GM21528 (cell line): ENCODE measurements around the gene SNRPA.
"Not testable (repeated sequence)": the region's sequence is repeated elsewhere in the genome, so short reads cannot be mapped to it uniquely, and the experiment has no call there.

ENCODE experiments used
- ATAC-seq: cut with Tn5 transposase; IDR thresholded peaks from one replicate; pipeline ENCODE4 v1.9.1; 2021; ENCODE audit warnings: mild to moderate bottlenecking, moderate library complexity; ENCODE audit not compliant: unreplicated experiment, low FRiP score

Gene SNRPA

GRCh38 chr19:40775632-40776022 is 24.6 kb downstream of the SNRPA start:
- ATAC-seq = no peak

GRCh38 chr19:40776364-40776763 is 25.4 kb downstream of the SNRPA start:
- no peak for ATAC-seq

- peak; percentile 67 for ATAC-seq
These were observed 26.1 kb downstream of the SNRPA start for GRCh38 chr19:40776932-40777644.

- no peak for ATAC-seq
These were observed 26.6 kb downstream of the SNRPA start for GRCh38 chr19:40777645-40777936.

- ATAC-seq = peak; percentile 54
These were observed 27.1 kb downstream of the SNRPA start, which contains the start of gene RAB4B for GRCh38 chr19:40777937-40778705. RAB4B (plus strand) TSS chr19:40778247; CDS start chr19:40778376, 129 bp downstream.

GRCh38 chr19:40778706-40779284 is 27.8 kb downstream of the SNRPA start:
- ATAC-seq = no peak

- no peak for ATAC-seq
These were observed 29.6 kb downstream of the SNRPA start for GRCh38 chr19:40780582-40780981.

GRCh38 chr19:40781140-40781539 is 30.1 kb downstream of the SNRPA start:
- no peak for ATAC-seq

- no peak for ATAC-seq
These were observed 32.7 kb downstream of the SNRPA start for GRCh38 chr19:40783711-40784110.

GRCh38 chr19:40784146-40784545 is 33.1 kb downstream of the SNRPA start:
- ATAC-seq = not testable (repeated sequence)

- no peak for ATAC-seq
These were observed 34.5 kb downstream of the SNRPA start for GRCh38 chr19:40785526-40785925.

GRCh38 chr19:40786060-40787037 is 35.3 kb downstream of the SNRPA start:
- ATAC-seq = no peak

GRCh38 chr19:40791349-40791748 is 40.3 kb downstream of the SNRPA start:
- no peak for ATAC-seq

- no peak for ATAC-seq
These were observed 41.0 kb downstream of the SNRPA start for GRCh38 chr19:40791996-40792395.

GRCh38 chr19:40797166-40797962 is 46.4 kb downstream of the SNRPA start:
- ATAC-seq = no peak

GRCh38 chr19:40797963-40798682 is 47.1 kb downstream of the SNRPA start:
- peak; percentile 26 for ATAC-seq

- peak; percentile 66 for ATAC-seq
These were observed 47.9 kb downstream of the SNRPA start, which contains the start of gene EGLN2 for GRCh38 chr19:40798683-40799557. EGLN2 (plus strand) TSS chr19:40799191; CDS start chr19:40800573, 1,382 bp downstream.
